K562 (cell line): ENCODE measurements around the gene SMC1A. TPM values are rescaled to one million over a fixed set of nuclear protein-coding genes. Genes with fewer than 3 reads are reported as not detected.

Experiments used
- ATAC-seq: fragments of 200-7000 bp; cut with Tn5 transposase; 3 replicates; pipeline ENCODE4 v1.9.1; 2020; ENCODE audit warnings: moderate library complexity
- BruUV-seq: library from RNA; stranded (reverse); fragments of 400-500 nt; replicated peaks from 2 replicates; lab custom pipeline; 2021; lab: Mats Ljungman, UMichigan
- CTCF ChIA-PET: fragments of 300-600 bp; formaldehyde crosslinking; extraction: SDS; loops from one replicate; lab custom pipeline; 2021; ENCODE audit warnings: low intra/inter-chr PET ratio; lab: Yijun Ruan, JAX
- POLR2A ChIA-PET: fragments of 300-600, 350-650 bp; sonication (Branson Sonifier 250); formaldehyde crosslinking; extraction: SDS; loops from one replicate; lab custom pipeline; 2021; ENCODE audit warnings: antibody characterized with exemption, inconsistent platforms; lab: Yijun Ruan, JAX
- DNase-seq, 4 experiments: peaks; one replicate each; pipeline versions ENCODE4 v3.0.0 to v3.0.0-alpha.2; 2011 to 2018; ENCODE audit warnings: low spot score in 3 of 4, mixed read lengths in 3 of 4; ENCODE audit errors: extremely low read depth in 1 of 4
- FAIRE-seq: peaks from 2 replicates; lab custom pipeline; 2011; peaks lifted over from hg19 to GRCh38; lab: Jason Lieb, UNC
- H2AFZ ChIP-seq: 2 replicates; pipeline ENCODE4 v1.6.0; 2011; ENCODE audit warnings: low read depth, low read length, control low read depth, inconsistent platforms
- H3K27ac ChIP-seq: fragments of 200-600 bp; 3 replicates; pipeline ENCODE4 v1.8.0; 2011; ENCODE audit warnings: low read depth, mild to moderate bottlenecking, control low read depth, inconsistent platforms, low read length, moderate library complexity, mixed read lengths; ENCODE audit errors: extremely low read depth
- H3K27me3 ChIP-seq, 2 experiments: fragments of 300-600 bp in 1 of 2; 2 replicates in 1 of 2; 3 replicates in 1 of 2; pipeline versions ENCODE4 v1.6.0 to v1.8.0; 2011; ENCODE audit warnings: inconsistent platforms in 2 of 2, low read length in 2 of 2, mild to moderate bottlenecking in 1 of 2, mixed read lengths in 1 of 2, moderate library complexity in 1 of 2; ENCODE audit not compliant: control insufficient read depth in 2 of 2, insufficient read depth in 2 of 2
- H3K36me3 ChIP-seq: fragments of 300-600 bp; 3 replicates; pipeline ENCODE4 v1.8.0; 2011; ENCODE audit warnings: mild to moderate bottlenecking, low read length, inconsistent platforms; ENCODE audit not compliant: control insufficient read depth, insufficient read depth
- H3K4me1 ChIP-seq, 2 experiments: fragments of 200-600 bp in 1 of 2; replicated peaks in 1 of 2; 2 replicates in 1 of 2; 3 replicates in 1 of 2; pipeline versions ENCODE4 v1.5.1 to v1.8.0; 2011; ENCODE audit warnings: inconsistent platforms in 2 of 2, low read length in 2 of 2, mild to moderate bottlenecking in 1 of 2, mixed read lengths in 1 of 2, moderate library complexity in 1 of 2; ENCODE audit not compliant: control insufficient read depth in 2 of 2, insufficient read depth in 2 of 2
- H3K4me2 ChIP-seq: 2 replicates; pipeline ENCODE4 v1.6.1; 2011; ENCODE audit warnings: low read length, control low read depth, inconsistent platforms, mixed read lengths; ENCODE audit not compliant: insufficient read depth
- H3K4me3 ChIP-seq: fragments of 200-600 bp; sonication (generic), shearing (Covaris generic); 2 replicates; pipeline ENCODE4 v1.5.1; 2016; ENCODE audit warnings: control low read depth, inconsistent platforms
- H3K79me2 ChIP-seq: fragments of 200-600 bp; 3 replicates; pipeline ENCODE4 v1.8.0; 2011; ENCODE audit warnings: low read length, inconsistent platforms; ENCODE audit not compliant: control insufficient read depth, insufficient read depth
- H3K9ac ChIP-seq, 2 experiments: 2 replicates each; pipeline versions ENCODE4 v1.6.0 to v1.6.1; 2011; ENCODE audit warnings: low read depth in 2 of 2, low read length in 2 of 2, control low read depth in 1 of 2, inconsistent platforms in 1 of 2, mild to moderate bottlenecking in 1 of 2, mixed read lengths in 1 of 2; ENCODE audit not compliant: insufficient read depth in 1 of 2
- H3K9me1 ChIP-seq: one replicate; pipeline ENCODE4 v1.6.0; 2011; ENCODE audit warnings: inconsistent platforms, mild to moderate bottlenecking, low read length, moderate library complexity; ENCODE audit not compliant: control insufficient read depth, insufficient read depth
- H3K9me3 ChIP-seq: replicated peaks from 2 replicates; pipeline ENCODE4 v1.5.1; 2011; ENCODE audit warnings: low read depth, low read length, inconsistent platforms; ENCODE audit not compliant: control insufficient read depth, insufficient read depth
- H4K20me1 ChIP-seq: replicated peaks from 2 replicates; pipeline ENCODE4 v1.6.1; 2011; ENCODE audit warnings: low read length, inconsistent platforms, mixed read lengths; ENCODE audit not compliant: control insufficient read depth, insufficient read depth
- CEBPB ChIP-seq: fragments of 450-650 bp; IDR thresholded peaks from 2 replicates; pipeline ENCODE4 v1.6.1; 2016; ENCODE audit warnings: missing genetic modification characterization, missing compliant biosample characterization
- ERF ChIP-seq: fragments of 450-650 bp; formaldehyde crosslinking; IDR thresholded peaks from 2 replicates; pipeline ENCODE4 v1.4.0; 2020; ENCODE audit warnings: mild to moderate bottlenecking, mixed read lengths
- FOXJ2 ChIP-seq: fragments of 200-800 bp; sonication (Bioruptor generic); IDR thresholded peaks from 2 replicates; pipeline ENCODE4 v1.6.1; 2016; ENCODE audit warnings: missing genetic modification characterization, missing compliant biosample characterization
- FOXM1 ChIP-seq, 2 experiments: fragments of 450-650 bp in 1 of 2; sonication (generic) in 1 of 2; formaldehyde crosslinking in 1 of 2; IDR thresholded peaks; 2 replicates each; pipeline versions ENCODE4 v1.6.1 to v1.9.0; 2017 to 2022; ENCODE audit warnings: low read depth in 2 of 2, mild to moderate bottlenecking in 2 of 2, missing genetic modification reagents in 1 of 2, moderate library complexity in 1 of 2
- HMG20A ChIP-seq: fragments of 450-650 bp; formaldehyde crosslinking; conservative IDR thresholded peaks from 2 replicates; pipeline ENCODE4 v1.4.0; 2020; ENCODE audit warnings: mild to moderate bottlenecking, mixed read lengths
- MED1 ChIP-seq: sonication (generic); formaldehyde crosslinking; IDR thresholded peaks from 2 replicates; pipeline ENCODE4 v1.8.1; 2023; ENCODE audit warnings: missing genetic modification reagents, borderline replicate concordance
- NUFIP1 ChIP-seq: fragments of 450-650 bp; IDR thresholded peaks from 2 replicates; pipeline ENCODE4 v1.6.1; 2018; ENCODE audit not compliant: partially characterized antibody
- PML ChIP-seq: IDR thresholded peaks from 2 replicates; pipeline ENCODE4 v1.6.1; 2012; ENCODE audit warnings: low read length, inconsistent platforms
- RBM22 ChIP-seq: fragments of 200-400 bp; formaldehyde crosslinking; IDR thresholded peaks from 2 replicates; pipeline ENCODE4 v1.6.1; 2018; ENCODE audit warnings: low read length, low read depth; ENCODE audit not compliant: poor library complexity, severe bottlenecking
- ZFPM2 ChIP-seq: fragments of 250-450 bp; sonication (Bioruptor Pico); IDR thresholded peaks from 2 replicates; pipeline ENCODE4 v1.5.1; 2022; ENCODE audit warnings: mild to moderate bottlenecking
- ZNF175 ChIP-seq: fragments of 200-800 bp; sonication (Bioruptor generic); IDR thresholded peaks from 2 replicates; pipeline ENCODE4 v1.6.1; 2016; ENCODE audit warnings: low read depth, mild to moderate bottlenecking, missing genetic modification characterization, missing compliant biosample characterization
- in situ Hi-C: fragments of 300-500 bp; cut with MboI; formaldehyde crosslinking; loops from 4 replicates; pipeline ENCODE4 v1.15.0; 2018; ENCODE audit warnings: inconsistent platforms, mixed read lengths
- intact Hi-C: fragments of 100-400 bp; cut with micrococcal nuclease; formaldehyde crosslinking; loops from 2 replicates; pipeline ENCODE4 v1.14.2; 2022
- polyA plus RNA-seq, 8 experiments: library from polyadenylated mRNA; depleted of rRNA in 4 of 8; stranded (reverse) in 5 of 8; unstranded in 3 of 8; fragments of >200 nt; fragmentation: Nextera tagmentation in 2 of 8; fragmentation: Illumina TruSeq in 1 of 8; extraction: Ambion mirVana in 2 of 8; extraction: Trizol in 1 of 8; gene quantifications; 2 replicates each; pipeline versions ENCODE4 v1.2.1 to v1.2.3, GENCODE V29; 2011 to 2014; ENCODE audit warnings: inconsistent platforms in 1 of 8, missing spikeins in 1 of 8
- total RNA-seq, 7 experiments: library from RNA; depleted of rRNA in 6 of 7; stranded (reverse); fragments of >200 nt in 6 of 7; fragmentation: Illumina TruSeq in 2 of 7; extraction: Trizol in 2 of 7; gene quantifications; 2 replicates each; pipeline versions ENCODE4 v1.2.1 to v1.2.3, GENCODE V29; 2011 to 2021; ENCODE audit warnings: low replicate concordance in 1 of 7
- TF ChIP-seq, protein P1 (sequence below): fragments of 250-450 bp; sonication (Bioruptor Pico); IDR thresholded peaks from 2 replicates; pipeline ENCODE4 v1.4.0; 2020; ENCODE audit warnings: mild to moderate bottlenecking, moderate library complexity
- TF ChIP-seq, protein P2 (sequence below): IDR thresholded peaks from 3 replicates; pipeline ENCODE4 v1.6.1; 2011; ENCODE audit warnings: borderline replicate concordance, mild to moderate bottlenecking, moderate library complexity; ENCODE audit not compliant: insufficient read length; ENCODE audit errors: extremely low read depth
- TF ChIP-seq, protein P3 (sequence below): fragments of 450-650 bp; formaldehyde crosslinking; IDR thresholded peaks from 2 replicates; pipeline ENCODE4 v1.4.0; 2022; ENCODE audit warnings: missing genetic modification characterization

SMC1A gene
- total and polyA plus RNA-seq, 9 of the 15 experiments (the other 6 are each of a cell fraction or from before 2014, with no cell fraction given), result 28.5 to 126 (median 71.2) TPM

DNA sequence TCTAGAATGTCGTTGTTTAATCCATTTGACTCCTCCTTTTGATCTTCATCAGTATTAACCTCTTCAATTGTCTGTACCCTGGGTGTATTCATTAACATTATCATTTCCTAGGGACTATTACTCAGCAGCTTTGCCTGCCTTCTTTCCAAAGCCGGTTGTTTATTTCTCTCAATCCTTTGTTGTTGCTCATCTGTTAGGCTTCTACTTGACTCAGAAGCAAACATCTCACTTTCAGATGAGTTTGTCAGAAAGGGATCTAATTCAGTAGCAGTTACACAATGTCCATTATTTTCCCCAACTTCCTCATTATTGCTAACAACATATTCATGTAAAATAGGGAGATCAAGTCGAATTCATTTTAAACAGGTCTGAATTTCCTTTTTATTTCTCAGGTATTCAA lies 33.8 kb upstream of the SMC1A start (continued):
- no peak for TF ChIP-seq MED1 (CRISPR knock-in tag)

DNA sequence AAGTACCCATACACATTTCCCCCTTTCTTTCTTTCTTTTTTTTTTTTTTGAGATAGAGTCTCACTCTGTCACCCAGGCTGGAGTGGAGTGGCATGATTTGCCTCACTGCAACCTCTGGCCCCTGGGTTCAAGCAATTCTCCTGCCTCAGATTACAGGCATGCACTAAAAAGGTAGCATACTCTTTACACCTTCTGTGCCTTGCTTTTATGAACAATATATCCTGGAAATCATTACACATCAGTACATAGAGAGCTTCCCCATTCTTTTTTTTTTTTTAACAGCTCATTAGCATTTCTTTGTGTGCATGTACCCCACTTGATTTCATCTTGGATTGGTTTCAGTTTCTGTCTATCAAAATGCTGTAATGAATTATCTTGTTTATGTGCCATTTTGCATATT lies 30.4 kb upstream of the SMC1A start:
- Histone ChIP-seq H3K36me3 (no peaks in the 10 kb centered on the region), H3K4me1 (no peaks in the 10 kb centered on the region), H3K4me2 (no peak overlapping the region), H3K27ac (no peak overlapping the region), H4K20me1 (no peaks in the 10 kb centered on the region), H3K9me1 (no peaks in the 10 kb centered on the region), H3K9ac (no peak overlapping the region), H2AFZ (no peak overlapping the region), H3K79me2 (no peaks in the 10 kb centered on the region), H3K9me3 (no peaks in the 10 kb centered on the region), H3K4me3 (no peak overlapping the region), H3K27me3 (no peaks in the 10 kb centered on the region; a peak in 3 of 5 replicates)
- in situ Hi-C loops, result no loop called here
- DNase-seq, result no peak
- no peak for ATAC-seq
- POLR2A ChIA-PET, result no interaction called here
- intact Hi-C loops, result no loop called here
- FAIRE-seq, result no peak
- CTCF ChIA-PET, result no interaction called here
- no TSS peak for BruUV-seq
- TF ChIP-seq FOXM1 (IDR thresholded peaks at IDR 0.05; ENCODE audit: low read depth) (no peak), FOXM1 (CRISPR knock-in tag; IDR thresholded peaks at IDR 0.05; ENCODE audit: low read depth) (no peak), ERF (no peak), NUFIP1 (no peak), CEBPB (tag) (no peak), HMG20A (CRISPR knock-in tag) (no peak), ZNF175 (CRISPR knock-in tag) (no peak), FOXJ2 (tag) (no peak), ZFPM2 (CRISPR knock-in tag) (no peak), RBM22 (no peak), PML (no peak)
- TF ChIP-seq, protein P1, sequence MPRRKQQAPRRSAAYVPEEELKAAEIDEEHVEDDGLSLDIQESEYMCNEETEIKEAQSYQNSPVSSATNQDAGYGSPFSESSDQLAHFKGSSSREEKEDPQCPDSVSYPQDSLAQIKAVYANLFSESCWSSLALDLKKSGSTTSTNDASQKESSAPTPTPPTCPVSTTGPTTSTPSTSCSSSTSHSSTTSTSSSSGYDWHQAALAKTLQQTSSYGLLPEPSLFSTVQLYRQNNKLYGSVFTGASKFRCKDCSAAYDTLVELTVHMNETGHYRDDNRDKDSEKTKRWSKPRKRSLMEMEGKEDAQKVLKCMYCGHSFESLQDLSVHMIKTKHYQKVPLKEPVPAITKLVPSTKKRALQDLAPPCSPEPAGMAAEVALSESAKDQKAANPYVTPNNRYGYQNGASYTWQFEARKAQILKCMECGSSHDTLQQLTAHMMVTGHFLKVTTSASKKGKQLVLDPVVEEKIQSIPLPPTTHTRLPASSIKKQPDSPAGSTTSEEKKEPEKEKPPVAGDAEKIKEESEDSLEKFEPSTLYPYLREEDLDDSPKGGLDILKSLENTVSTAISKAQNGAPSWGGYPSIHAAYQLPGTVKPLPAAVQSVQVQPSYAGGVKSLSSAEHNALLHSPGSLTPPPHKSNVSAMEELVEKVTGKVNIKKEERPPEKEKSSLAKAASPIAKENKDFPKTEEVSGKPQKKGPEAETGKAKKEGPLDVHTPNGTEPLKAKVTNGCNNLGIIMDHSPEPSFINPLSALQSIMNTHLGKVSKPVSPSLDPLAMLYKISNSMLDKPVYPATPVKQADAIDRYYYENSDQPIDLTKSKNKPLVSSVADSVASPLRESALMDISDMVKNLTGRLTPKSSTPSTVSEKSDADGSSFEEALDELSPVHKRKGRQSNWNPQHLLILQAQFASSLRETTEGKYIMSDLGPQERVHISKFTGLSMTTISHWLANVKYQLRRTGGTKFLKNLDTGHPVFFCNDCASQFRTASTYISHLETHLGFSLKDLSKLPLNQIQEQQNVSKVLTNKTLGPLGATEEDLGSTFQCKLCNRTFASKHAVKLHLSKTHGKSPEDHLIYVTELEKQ (CRISPR knock-in tag), result no peak
- TF ChIP-seq, protein P2, sequence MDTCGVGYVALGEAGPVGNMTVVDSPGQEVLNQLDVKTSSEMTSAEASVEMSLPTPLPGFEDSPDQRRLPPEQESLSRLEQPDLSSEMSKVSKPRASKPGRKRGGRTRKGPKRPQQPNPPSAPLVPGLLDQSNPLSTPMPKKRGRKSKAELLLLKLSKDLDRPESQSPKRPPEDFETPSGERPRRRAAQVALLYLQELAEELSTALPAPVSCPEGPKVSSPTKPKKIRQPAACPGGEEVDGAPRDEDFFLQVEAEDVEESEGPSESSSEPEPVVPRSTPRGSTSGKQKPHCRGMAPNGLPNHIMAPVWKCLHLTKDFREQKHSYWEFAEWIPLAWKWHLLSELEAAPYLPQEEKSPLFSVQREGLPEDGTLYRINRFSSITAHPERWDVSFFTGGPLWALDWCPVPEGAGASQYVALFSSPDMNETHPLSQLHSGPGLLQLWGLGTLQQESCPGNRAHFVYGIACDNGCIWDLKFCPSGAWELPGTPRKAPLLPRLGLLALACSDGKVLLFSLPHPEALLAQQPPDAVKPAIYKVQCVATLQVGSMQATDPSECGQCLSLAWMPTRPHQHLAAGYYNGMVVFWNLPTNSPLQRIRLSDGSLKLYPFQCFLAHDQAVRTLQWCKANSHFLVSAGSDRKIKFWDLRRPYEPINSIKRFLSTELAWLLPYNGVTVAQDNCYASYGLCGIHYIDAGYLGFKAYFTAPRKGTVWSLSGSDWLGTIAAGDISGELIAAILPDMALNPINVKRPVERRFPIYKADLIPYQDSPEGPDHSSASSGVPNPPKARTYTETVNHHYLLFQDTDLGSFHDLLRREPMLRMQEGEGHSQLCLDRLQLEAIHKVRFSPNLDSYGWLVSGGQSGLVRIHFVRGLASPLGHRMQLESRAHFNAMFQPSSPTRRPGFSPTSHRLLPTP, result no peak
- TF ChIP-seq, protein P3, sequence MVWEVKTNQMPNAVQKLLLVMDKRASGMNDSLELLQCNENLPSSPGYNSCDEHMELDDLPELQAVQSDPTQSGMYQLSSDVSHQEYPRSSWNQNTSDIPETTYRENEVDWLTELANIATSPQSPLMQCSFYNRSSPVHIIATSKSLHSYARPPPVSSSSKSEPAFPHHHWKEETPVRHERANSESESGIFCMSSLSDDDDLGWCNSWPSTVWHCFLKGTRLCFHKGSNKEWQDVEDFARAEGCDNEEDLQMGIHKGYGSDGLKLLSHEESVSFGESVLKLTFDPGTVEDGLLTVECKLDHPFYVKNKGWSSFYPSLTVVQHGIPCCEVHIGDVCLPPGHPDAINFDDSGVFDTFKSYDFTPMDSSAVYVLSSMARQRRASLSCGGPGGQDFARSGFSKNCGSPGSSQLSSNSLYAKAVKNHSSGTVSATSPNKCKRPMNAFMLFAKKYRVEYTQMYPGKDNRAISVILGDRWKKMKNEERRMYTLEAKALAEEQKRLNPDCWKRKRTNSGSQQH (CRISPR knock-in tag), result no peak
